ENCODE data around the gene ARVCF. TPM values are rescaled to one million over a fixed set of nuclear protein-coding genes. Genes with fewer than 3 reads are reported as not detected.

ARVCF gene
- total RNA-seq, 1 donor = 27.1 TPM

GRCh38 chr22:20044495-20045151 lies 28.0 kb upstream of the ARVCF start:
- Histone ChIP-seq H3K27me3 (ENCODE audit: insufficient read depth, low read length) (no peaks in the 10 kb centered on the region), H3K9me3 (ENCODE audit: low read depth, low read length) (no peaks in the 10 kb centered on the region), H4K20me1 (ENCODE audit: insufficient read depth, low read length) (no peaks in the 10 kb centered on the region), H3K27ac (ENCODE audit: low read depth, low read length) (no peak overlapping the region), H3K4me2 (ENCODE audit: insufficient read depth, low read length) (no peak overlapping the region), H3K36me3 (ENCODE audit: insufficient read depth, low read length) (peaks cover 40% of the 10 kb centered on the region), H3K79me2 (ENCODE audit: insufficient read depth, low read length) (peaks cover 2% of the 10 kb centered on the region), H2AFZ (ENCODE audit: low read length) (no peak overlapping the region), H3K4me1 (ENCODE audit: insufficient read depth, low read length) (no peaks in the 10 kb centered on the region), H3K4me3 (ENCODE audit: insufficient read depth, low read length) (no peak overlapping the region)
- DNase-seq (ENCODE audit: insufficient read length, low spot score, missing footprints) = peak; percentile 58
- no peak for TF ChIP-seq CTCF (IDR thresholded peaks at IDR 0.05; ENCODE audit: extremely low read depth, low read depth, low read length)

- H3K79me2 ChIP-seq (ENCODE audit: insufficient read depth, low read length) = peaks cover under 1% of the 10 kb centered on the region
- H3K4me1 ChIP-seq (ENCODE audit: insufficient read depth, low read length) = no peaks in the 10 kb centered on the region
- no peaks in the 10 kb centered on the region for H3K27me3 ChIP-seq (ENCODE audit: insufficient read depth, low read length)
- H4K20me1 ChIP-seq (ENCODE audit: insufficient read depth, low read length) = no peaks in the 10 kb centered on the region
- no peak overlapping the region for H3K27ac ChIP-seq (ENCODE audit: low read depth, low read length)
- peaks cover 39% of the 10 kb centered on the region for H3K36me3 ChIP-seq (ENCODE audit: insufficient read depth, low read length)
- no peaks in the 10 kb centered on the region for H3K9me3 ChIP-seq (ENCODE audit: low read depth, low read length)
- H3K4me2 ChIP-seq (ENCODE audit: insufficient read depth, low read length) = no peak overlapping the region
- H3K4me3 ChIP-seq (ENCODE audit: insufficient read depth, low read length) = no peak overlapping the region
- TF ChIP-seq CTCF (IDR thresholded peaks at IDR 0.05; ENCODE audit: extremely low read depth, low read depth, low read length) = no peak
- no peak overlapping the region for H2AFZ ChIP-seq (ENCODE audit: low read length)
- DNase-seq (ENCODE audit: insufficient read length, low spot score, missing footprints) = peak; percentile 5
Measured at GRCh38 chr22:20043997-20044342, 27.3 kb upstream of the ARVCF start.

GRCh38 chr22:20043057-20043996 lies 26.7 kb upstream of the ARVCF start:
- no peak overlapping the region for H3K27ac ChIP-seq (ENCODE audit: low read depth, low read length)
- DNase-seq (ENCODE audit: insufficient read length, low spot score, missing footprints) = peak; percentile 85
- no peaks in the 10 kb centered on the region for H3K79me2 ChIP-seq (ENCODE audit: insufficient read depth, low read length)
- H3K4me1 ChIP-seq (ENCODE audit: insufficient read depth, low read length) = no peaks in the 10 kb centered on the region
- H3K4me3 ChIP-seq (ENCODE audit: insufficient read depth, low read length) = no peak overlapping the region
- peaks cover 38% of the 10 kb centered on the region for H3K36me3 ChIP-seq (ENCODE audit: insufficient read depth, low read length)
- H2AFZ ChIP-seq (ENCODE audit: low read length) = no peak overlapping the region
- no peaks in the 10 kb centered on the region for H4K20me1 ChIP-seq (ENCODE audit: insufficient read depth, low read length)
- H3K27me3 ChIP-seq (ENCODE audit: insufficient read depth, low read length) = no peaks in the 10 kb centered on the region
- H3K9me3 ChIP-seq (ENCODE audit: low read depth, low read length) = no peaks in the 10 kb centered on the region
- TF ChIP-seq CTCF (IDR thresholded peaks at IDR 0.05; ENCODE audit: extremely low read depth, low read depth, low read length) = no peak
- H3K4me2 ChIP-seq (ENCODE audit: insufficient read depth, low read length) = no peak overlapping the region
